Loucy (cell line): ENCODE data around the gene FAM117B.

ENCODE experiments used
- H2AFZ ChIP-seq: fragments of 200-600 bp; sonication (generic); 2 replicates; pipeline ENCODE4 v1.6.0; 2016; ENCODE audit warnings: antibody characterized with exemption, mild to moderate bottlenecking, low read length, moderate library complexity
- H3F3A ChIP-seq: fragments of 200-600 bp; 2 replicates; pipeline ENCODE4 v1.6.0; 2016; ENCODE audit warnings: antibody characterized with exemption, low read depth, mild to moderate bottlenecking
- H3K27me3 ChIP-seq: fragments of 200-600 bp; sonication (generic); 2 replicates; pipeline ENCODE4 v1.6.1; 2014; ENCODE audit warnings: low read length, mild to moderate bottlenecking; ENCODE audit not compliant: insufficient read depth, poor library complexity, severe bottlenecking
- H3K36me3 ChIP-seq: fragments of 200-600 bp; sonication (generic); 2 replicates; pipeline ENCODE4 v1.6.1; 2016; ENCODE audit warnings: low read length; ENCODE audit not compliant: insufficient read depth
- H3K4me1 ChIP-seq: fragments of 200-600 bp; sonication (generic); 2 replicates; pipeline ENCODE4 v1.5.1; 2014; ENCODE audit warnings: low read length, mild to moderate bottlenecking; ENCODE audit not compliant: insufficient read depth, poor library complexity, severe bottlenecking
- H3K4me2 ChIP-seq: fragments of 200-600 bp; sonication (generic); 2 replicates; pipeline ENCODE4 v1.6.0; 2014; ENCODE audit warnings: antibody characterized with exemption, low read length, low read depth, mild to moderate bottlenecking; ENCODE audit not compliant: poor library complexity, severe bottlenecking
- H3K4me3 ChIP-seq: fragments of 200-600 bp; sonication (generic); 2 replicates; pipeline ENCODE4 v1.5.1; 2014; ENCODE audit warnings: low read length, mild to moderate bottlenecking, mixed read lengths; ENCODE audit not compliant: poor library complexity, severe bottlenecking
- H3K79me2 ChIP-seq: fragments of 200-600 bp; sonication (generic); 2 replicates; pipeline ENCODE4 v1.6.1; 2014; ENCODE audit warnings: low read length; ENCODE audit not compliant: insufficient read depth
- H3K9ac ChIP-seq: fragments of 200-600 bp; sonication (generic); 2 replicates; pipeline ENCODE4 v1.6.0; 2014; ENCODE audit warnings: mild to moderate bottlenecking, low read depth, low read length, moderate library complexity; ENCODE audit not compliant: poor library complexity, severe bottlenecking
- H3K9me2 ChIP-seq: fragments of 200-600 bp; sonication (generic); replicated peaks from 2 replicates; pipeline ENCODE4 v1.6.1; 2016; ENCODE audit warnings: low read depth, low read length, mixed read lengths
- H3K9me3 ChIP-seq: fragments of 200-600 bp; sonication (generic); 2 replicates; pipeline ENCODE4 v1.6.1; 2014; ENCODE audit warnings: mild to moderate bottlenecking, antibody characterized with exemption, low read length, low read depth; ENCODE audit not compliant: insufficient read depth
- H4K20me1 ChIP-seq: fragments of 200-600 bp; sonication (generic); 2 replicates; pipeline ENCODE4 v1.6.0; 2014; ENCODE audit warnings: antibody characterized with exemption, low read length, mild to moderate bottlenecking; ENCODE audit not compliant: insufficient read depth, poor library complexity, severe bottlenecking
- EZH2phosphoT487 ChIP-seq: fragments of 200-600 bp; IDR thresholded peaks from 2 replicates; pipeline ENCODE4 v1.6.1; 2018; ENCODE audit warnings: antibody characterized with exemption, mild to moderate bottlenecking, moderate library complexity, borderline replicate concordance
- TF ChIP-seq, protein P1 (sequence below): fragments of 200-600 bp; sonication (generic); conservative IDR thresholded peaks from 2 replicates; pipeline ENCODE4 v1.5.1; 2014; ENCODE audit warnings: mild to moderate bottlenecking, antibody characterized with exemption, low read length

FAM117B gene

DNA sequence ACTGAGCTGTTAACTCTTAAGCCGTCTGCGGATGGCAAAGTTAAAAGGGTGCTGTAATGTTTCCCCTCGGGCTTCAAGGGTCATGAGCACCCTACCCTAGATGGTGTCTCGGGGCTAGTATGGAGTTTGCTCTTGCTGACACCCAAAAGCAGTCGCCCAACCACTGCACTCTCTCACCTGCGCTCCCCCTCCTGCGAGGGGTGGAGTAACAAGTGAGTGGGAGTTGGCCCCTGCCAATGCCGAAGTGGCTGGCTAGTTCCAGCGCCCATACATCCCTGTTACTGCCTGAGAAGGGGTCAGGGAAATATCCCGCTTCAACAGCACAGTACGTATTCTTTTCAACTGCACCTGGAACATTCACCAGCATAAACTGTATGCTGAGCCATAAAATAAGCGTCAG lies 47.5 kb downstream of the FAM117B start:
- peaks cover 71% of the 10 kb centered on the region for H3K79me2 ChIP-seq
- TF ChIP-seq, protein P1, sequence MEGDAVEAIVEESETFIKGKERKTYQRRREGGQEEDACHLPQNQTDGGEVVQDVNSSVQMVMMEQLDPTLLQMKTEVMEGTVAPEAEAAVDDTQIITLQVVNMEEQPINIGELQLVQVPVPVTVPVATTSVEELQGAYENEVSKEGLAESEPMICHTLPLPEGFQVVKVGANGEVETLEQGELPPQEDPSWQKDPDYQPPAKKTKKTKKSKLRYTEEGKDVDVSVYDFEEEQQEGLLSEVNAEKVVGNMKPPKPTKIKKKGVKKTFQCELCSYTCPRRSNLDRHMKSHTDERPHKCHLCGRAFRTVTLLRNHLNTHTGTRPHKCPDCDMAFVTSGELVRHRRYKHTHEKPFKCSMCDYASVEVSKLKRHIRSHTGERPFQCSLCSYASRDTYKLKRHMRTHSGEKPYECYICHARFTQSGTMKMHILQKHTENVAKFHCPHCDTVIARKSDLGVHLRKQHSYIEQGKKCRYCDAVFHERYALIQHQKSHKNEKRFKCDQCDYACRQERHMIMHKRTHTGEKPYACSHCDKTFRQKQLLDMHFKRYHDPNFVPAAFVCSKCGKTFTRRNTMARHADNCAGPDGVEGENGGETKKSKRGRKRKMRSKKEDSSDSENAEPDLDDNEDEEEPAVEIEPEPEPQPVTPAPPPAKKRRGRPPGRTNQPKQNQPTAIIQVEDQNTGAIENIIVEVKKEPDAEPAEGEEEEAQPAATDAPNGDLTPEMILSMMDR, result no peak
- TF ChIP-seq EZH2phosphoT487, result no peak

DNA sequence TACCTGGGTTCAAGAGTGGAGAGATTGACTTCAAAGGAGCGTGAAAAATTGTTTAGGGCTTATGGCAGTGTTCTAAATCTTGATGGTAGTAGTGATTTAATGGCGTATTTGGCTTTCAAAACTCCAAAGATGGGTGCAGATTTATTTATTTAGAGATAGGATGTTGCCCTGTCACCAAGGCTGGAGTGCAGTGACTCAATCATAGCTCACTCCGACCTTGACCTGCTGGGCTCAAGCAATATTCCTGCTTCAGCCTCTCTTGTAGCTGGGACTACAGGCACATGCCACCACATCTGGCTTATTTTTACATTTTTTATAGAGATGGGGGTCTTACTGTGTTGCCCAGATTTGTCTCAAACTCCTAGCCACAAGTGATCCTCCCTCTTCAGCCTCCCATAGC lies 52.5 kb downstream of the FAM117B start:
- Histone ChIP-seq H3K79me2 (peaks cover 68% of the 10 kb centered on the region), H3K27me3 (no peaks in the 10 kb centered on the region), H4K20me1 (peaks cover 8% of the 10 kb centered on the region), H3K4me2 (no peak overlapping the region), H3K9me3 (peaks cover 3% of the 10 kb centered on the region; the same call in 1 of the 2 replicates), H3K4me3 (no peak overlapping the region), H3F3A (no peaks in the 10 kb centered on the region), H3K4me1 (peaks cover 6% of the 10 kb centered on the region), H2AFZ (no peak overlapping the region), H3K36me3 (no peaks in the 10 kb centered on the region), H3K9me2 (no peaks in the 10 kb centered on the region), H3K9ac (no peak overlapping the region)
- TF ChIP-seq EZH2phosphoT487, result no peak
- TF ChIP-seq, protein P1, result no peak

More for the DNA sequence above, 47.5 kb downstream of the FAM117B start:
- no peak overlapping the region for H3K4me2 ChIP-seq
- no peaks in the 10 kb centered on the region for H3K27me3 ChIP-seq
- no peak overlapping the region for H3K4me3 ChIP-seq
- H3K9ac ChIP-seq, result no peak overlapping the region
- peaks cover 21% of the 10 kb centered on the region for H3K9me3 ChIP-seq
- H2AFZ ChIP-seq, result no peak overlapping the region
- 0 out of 2 replicates have a peak, but pooled peaks cover 5% of the 10 kb centered on the region for H3F3A ChIP-seq
- H3K9me2 ChIP-seq, result no peaks in the 10 kb centered on the region
- H3K36me3 ChIP-seq, result no peaks in the 10 kb centered on the region; the same call in 1 of the 2 replicates
- no peaks in the 10 kb centered on the region for H4K20me1 ChIP-seq
- H3K4me1 ChIP-seq, result no peaks in the 10 kb centered on the region

DNA sequence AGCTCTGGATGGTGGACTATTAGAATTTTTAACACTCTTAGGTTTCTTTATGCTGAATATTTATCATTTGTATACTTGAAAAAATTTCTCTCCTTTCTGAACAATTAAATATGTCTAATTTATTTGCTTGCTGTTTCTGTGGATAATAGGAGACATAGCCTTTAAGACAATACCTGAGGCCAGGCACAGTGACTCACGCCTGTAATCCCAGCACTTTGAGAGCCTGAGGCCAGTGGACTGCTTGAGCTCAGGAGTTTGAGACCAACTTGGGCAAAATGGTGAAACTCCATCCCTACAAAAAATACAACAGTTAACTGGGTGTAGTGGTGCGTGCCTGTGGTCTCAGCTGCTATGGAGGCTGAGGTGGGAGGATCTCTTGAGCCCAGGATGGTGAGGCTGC lies 54.7 kb downstream of the FAM117B start:
- Histone ChIP-seq H3K9ac (no peak overlapping the region), H4K20me1 (peaks cover 8% of the 10 kb centered on the region), H3K27me3 (no peaks in the 10 kb centered on the region), H3K4me2 (no peak overlapping the region), H3K9me3 (no peaks in the 10 kb centered on the region), H2AFZ (no peak overlapping the region), H3K4me1 (peaks cover 6% of the 10 kb centered on the region), H3K36me3 (no peaks in the 10 kb centered on the region), H3F3A (no peaks in the 10 kb centered on the region), H3K79me2 (peaks cover 71% of the 10 kb centered on the region), H3K9me2 (no peaks in the 10 kb centered on the region), H3K4me3 (no peak overlapping the region)
- no peak for TF ChIP-seq EZH2phosphoT487
- TF ChIP-seq, protein P1, result no peak
